Coronary artery (tissue), 2 donors: ENCODE results near the gene DICER1.

Experiments
- DNase-seq: peaks from one replicate; pipeline ENCODE4 v3.0.0-alpha.2; 2017; ENCODE audit warnings: low spot score
- H3K27ac ChIP-seq, 2 donors: fragments of 200-600 bp; sonication (generic); one replicate each; pipeline ENCODE4 v1.5.1; 2016 to 2019
- H3K4me3 ChIP-seq: fragments of 200-600 bp; sonication (generic); 2 replicates; pipeline ENCODE4 v1.5.1; 2016; ENCODE audit warnings: mild to moderate bottlenecking, moderate library complexity
- TF ChIP-seq, protein P1 (sequence below): fragments of 200-600 bp; sonication (generic); IDR thresholded peaks from one replicate; pipeline ENCODE4 v1.5.1; 2019; ENCODE audit warnings: antibody characterized with exemption

The DICER1 gene

GRCh38 chr14:95043314-95043713 is 114.0 kb downstream of the DICER1 start:
- TF ChIP-seq, protein P1, sequence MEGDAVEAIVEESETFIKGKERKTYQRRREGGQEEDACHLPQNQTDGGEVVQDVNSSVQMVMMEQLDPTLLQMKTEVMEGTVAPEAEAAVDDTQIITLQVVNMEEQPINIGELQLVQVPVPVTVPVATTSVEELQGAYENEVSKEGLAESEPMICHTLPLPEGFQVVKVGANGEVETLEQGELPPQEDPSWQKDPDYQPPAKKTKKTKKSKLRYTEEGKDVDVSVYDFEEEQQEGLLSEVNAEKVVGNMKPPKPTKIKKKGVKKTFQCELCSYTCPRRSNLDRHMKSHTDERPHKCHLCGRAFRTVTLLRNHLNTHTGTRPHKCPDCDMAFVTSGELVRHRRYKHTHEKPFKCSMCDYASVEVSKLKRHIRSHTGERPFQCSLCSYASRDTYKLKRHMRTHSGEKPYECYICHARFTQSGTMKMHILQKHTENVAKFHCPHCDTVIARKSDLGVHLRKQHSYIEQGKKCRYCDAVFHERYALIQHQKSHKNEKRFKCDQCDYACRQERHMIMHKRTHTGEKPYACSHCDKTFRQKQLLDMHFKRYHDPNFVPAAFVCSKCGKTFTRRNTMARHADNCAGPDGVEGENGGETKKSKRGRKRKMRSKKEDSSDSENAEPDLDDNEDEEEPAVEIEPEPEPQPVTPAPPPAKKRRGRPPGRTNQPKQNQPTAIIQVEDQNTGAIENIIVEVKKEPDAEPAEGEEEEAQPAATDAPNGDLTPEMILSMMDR, result no peak
- H3K27ac ChIP-seq, result no peak overlapping the region

DNA sequence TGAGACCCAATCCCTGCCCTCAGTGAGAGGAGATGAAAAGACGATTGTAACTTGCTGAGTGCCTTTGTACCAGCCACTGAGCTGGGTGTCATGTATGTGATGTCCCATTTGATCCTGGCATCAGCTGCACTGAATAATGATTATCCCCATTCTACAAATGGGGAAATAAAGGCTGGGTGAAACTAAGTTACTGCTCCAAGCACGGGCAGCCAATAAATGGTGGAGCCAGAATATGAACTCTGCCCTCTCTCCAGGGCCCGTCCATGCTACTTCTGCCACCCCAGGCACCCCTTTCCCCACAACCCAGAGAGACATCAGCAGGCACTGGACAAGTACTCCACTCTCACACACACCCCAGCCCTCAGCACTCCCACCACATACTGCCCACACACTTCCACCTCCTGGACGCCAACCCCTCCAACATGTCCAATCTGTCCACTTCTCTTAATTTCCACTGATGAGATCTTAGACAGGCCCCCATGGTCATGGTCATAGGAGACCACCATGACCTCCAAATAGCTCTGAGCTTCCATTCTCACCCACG is 115.8 kb downstream of the DICER1 start:
- TF ChIP-seq, protein P1, result no peak
- DNase-seq, result peak; percentile 62
- H3K4me3 ChIP-seq, result no peak overlapping the region
- peak overlapping the region in 1 of 2 donors; percentile 42 for H3K27ac ChIP-seq

More at GRCh38 chr14:95043314-95043713, 114.0 kb downstream of the DICER1 start:
- peak; percentile 65 for DNase-seq
- H3K4me3 ChIP-seq, result no peak overlapping the region

GRCh38 chr14:95040708-95041476 is 116.4 kb downstream of the DICER1 start:
- TF ChIP-seq, protein P1, result no peak
- DNase-seq, result peak; percentile 45
- Histone ChIP-seq H3K27ac (peak overlapping the region in 1 of 2 donors; percentile 42), H3K4me3 (no peak overlapping the region)

DNA sequence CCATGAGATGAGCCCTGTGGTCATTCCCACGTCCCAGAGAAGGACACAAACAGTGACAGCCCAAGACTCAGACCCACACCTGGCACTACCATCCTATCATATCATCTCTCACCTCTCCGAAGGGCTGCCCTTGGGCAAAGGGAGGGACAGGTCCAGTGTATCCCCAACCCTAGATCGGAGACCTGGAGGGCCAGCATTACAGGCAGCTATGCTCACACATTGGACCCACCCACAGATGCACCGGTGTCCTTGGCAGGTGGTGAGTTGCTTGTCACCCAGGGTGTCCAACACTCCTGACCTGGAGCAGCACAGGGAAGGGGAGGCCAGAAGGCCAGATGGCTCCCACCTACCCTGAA is 117.4 kb downstream of the DICER1 start:
- Histone ChIP-seq H3K4me3 (no peak overlapping the region), H3K27ac (no peak overlapping the region)
- TF ChIP-seq, protein P1, result no peak
- no peak for DNase-seq

DNA sequence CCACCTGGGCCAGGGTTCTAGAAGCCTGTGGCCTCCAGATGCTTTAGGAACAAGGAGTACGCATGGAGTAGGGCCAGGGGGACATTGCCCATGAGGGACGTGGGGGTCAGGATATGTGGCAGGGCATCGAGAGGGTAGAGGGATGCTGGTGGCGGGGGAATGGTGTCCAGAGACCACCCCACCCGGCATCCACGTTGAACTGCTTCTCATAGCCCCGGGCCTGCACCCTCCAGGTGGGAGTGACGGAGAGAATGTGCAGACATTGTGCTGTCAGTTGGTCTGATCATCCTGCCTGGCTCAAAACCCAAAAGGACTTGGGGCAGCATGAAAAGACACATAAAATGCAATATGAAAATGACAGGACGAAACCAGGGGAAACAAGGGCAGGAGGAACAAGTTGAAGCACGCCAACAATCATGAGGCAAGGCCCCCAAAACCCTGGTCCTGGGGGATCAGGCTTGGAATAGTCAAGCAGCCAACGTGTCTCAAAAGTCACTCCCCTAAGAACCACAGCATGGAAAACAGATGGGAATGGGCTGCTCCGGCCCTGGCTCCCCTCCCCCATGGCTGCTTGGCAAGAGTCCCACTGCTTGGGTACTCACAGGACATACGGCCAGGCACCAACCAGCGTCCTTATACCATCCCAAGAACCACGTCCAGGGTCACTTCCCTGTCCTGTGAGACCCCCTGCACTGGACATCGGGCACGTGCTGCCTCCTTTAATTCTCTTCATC is 117.9 kb downstream of the DICER1 start:
- peak; percentile 35 for DNase-seq
- Histone ChIP-seq H3K27ac (no peak overlapping the region), H3K4me3 (no peak overlapping the region)
- TF ChIP-seq, protein P1, result no peak

GRCh38 chr14:95038521-95039250 is 118.6 kb downstream of the DICER1 start:
- Histone ChIP-seq H3K27ac (no peak overlapping the region), H3K4me3 (no peak overlapping the region)
- peak; percentile 38 for DNase-seq
- TF ChIP-seq, protein P1, result no peak
